HG03521 (cell line): ENCODE results near the gene ATP6V1G2.
A peak's percentile ranks its signal among the peaks of the same experiment; 100 is the strongest.

Source experiments
- ATAC-seq: cut with Tn5 transposase; IDR thresholded peaks from one replicate; pipeline ENCODE4 v1.9.1; 2021; ENCODE audit warnings: mild to moderate bottlenecking, moderate library complexity; ENCODE audit not compliant: unreplicated experiment

ATP6V1G2 gene

GRCh38 chr6:31548544-31548873, 2.1 kb upstream of the ATP6V1G2 start:
- no peak for ATAC-seq

- ATAC-seq, result no peak
These were observed 1.5 kb upstream of the ATP6V1G2 start for GRCh38 chr6:31547727-31548543.

- peak; percentile 63 for ATAC-seq
These were observed 734 bp upstream of the ATP6V1G2 start, which contains the start of gene NFKBIL1 for GRCh38 chr6:31546958-31547726. NFKBIL1 (plus strand) TSS chr6:31547608; CDS start chr6:31547695, 87 bp downstream.

- ATAC-seq, result no peak
These were observed 1.1 kb downstream of the ATP6V1G2 start for GRCh38 chr6:31545291-31545690.

- no peak for ATAC-seq
These were observed 1.7 kb downstream of the ATP6V1G2 start for GRCh38 chr6:31544676-31545075.

- no peak for ATAC-seq
These were observed 2.8 kb downstream of the ATP6V1G2 start for GRCh38 chr6:31543639-31544038.

GRCh38 chr6:31541658-31542521, 4.5 kb downstream of the ATP6V1G2 start, which contains the start of gene DDX39B:
DDX39B (minus strand) TSS chr6:31542003; CDS start chr6:31540532, 1,471 bp downstream.
- peak; percentile 61 for ATAC-seq

- ATAC-seq, result no peak
These were observed 5.2 kb downstream of the ATP6V1G2 start for GRCh38 chr6:31541059-31541657.

- no peak for ATAC-seq
These were observed 5.8 kb downstream of the ATP6V1G2 start for GRCh38 chr6:31540640-31541039.

- no peak for ATAC-seq
These were observed 7.5 kb downstream of the ATP6V1G2 start for GRCh38 chr6:31538805-31539400.

GRCh38 chr6:31535538-31536324, 10.7 kb downstream of the ATP6V1G2 start:
- no peak for ATAC-seq

- ATAC-seq, result no peak
These were observed 11.8 kb downstream of the ATP6V1G2 start for GRCh38 chr6:31534521-31535040.

GRCh38 chr6:31534011-31534410, 12.4 kb downstream of the ATP6V1G2 start:
- no peak for ATAC-seq

- ATAC-seq, result no peak
These were observed 13.0 kb downstream of the ATP6V1G2 start for GRCh38 chr6:31533455-31533841.

GRCh38 chr6:31532644-31533454, 13.6 kb downstream of the ATP6V1G2 start:
- no peak for ATAC-seq

- ATAC-seq, result no peak
These were observed 14.4 kb downstream of the ATP6V1G2 start for GRCh38 chr6:31531771-31532643.

- no peak for ATAC-seq
These were observed 15.2 kb downstream of the ATP6V1G2 start for GRCh38 chr6:31531162-31531561.
